Fibroblast of villous mesenchyme (primary cell): ENCODE results near the gene DVL1. TPM values are rescaled to one million over a fixed set of nuclear protein-coding genes. Genes with fewer than 3 reads are reported as not detected.

Experiments
- DNase-seq: peaks from one replicate; pipeline ENCODE4 v3.0.0-alpha.2; 2010; ENCODE audit warnings: low read depth
- H3K4me3 ChIP-seq: 2 replicates; pipeline ENCODE4 v1.5.1; 2011; ENCODE audit warnings: low read depth, mild to moderate bottlenecking, low read length
- CTCF ChIP-seq: IDR thresholded peaks from 2 replicates; pipeline ENCODE4 v1.5.1; 2012; ENCODE audit warnings: low read depth, mild to moderate bottlenecking, low read length; ENCODE audit not compliant: insufficient read depth
- total RNA-seq: library from RNA; depleted of rRNA; stranded (reverse); fragments of >200 nt; gene quantifications from 2 replicates; pipeline ENCODE4 v1.2.3, GENCODE V29; 2012

The DVL1 gene
- total RNA-seq, 1 donor, result 69.5 TPM

DNA sequence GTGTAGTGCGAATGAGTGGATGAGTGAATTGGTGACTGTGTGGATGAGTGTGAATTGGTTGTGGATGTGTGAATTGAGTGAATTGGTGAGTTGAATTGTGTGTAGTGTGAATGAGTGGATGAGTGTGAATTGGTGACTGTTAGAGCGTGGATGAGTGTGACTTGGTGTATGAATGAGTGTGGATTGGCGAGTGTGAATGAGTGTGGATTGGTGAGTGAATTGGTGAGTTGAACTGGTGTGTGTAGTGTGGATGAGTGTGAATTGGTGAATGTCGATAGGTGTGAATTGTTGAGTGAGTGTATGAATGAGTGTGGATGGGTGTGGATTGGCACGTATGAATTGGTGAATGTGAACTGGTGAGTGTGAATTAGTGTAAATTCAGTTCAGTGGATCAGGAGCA lies 18.1 kb upstream of the DVL1 start:
- no peak overlapping the region for H3K4me3 ChIP-seq
- no peak for DNase-seq
- no peak for TF ChIP-seq CTCF

DNA sequence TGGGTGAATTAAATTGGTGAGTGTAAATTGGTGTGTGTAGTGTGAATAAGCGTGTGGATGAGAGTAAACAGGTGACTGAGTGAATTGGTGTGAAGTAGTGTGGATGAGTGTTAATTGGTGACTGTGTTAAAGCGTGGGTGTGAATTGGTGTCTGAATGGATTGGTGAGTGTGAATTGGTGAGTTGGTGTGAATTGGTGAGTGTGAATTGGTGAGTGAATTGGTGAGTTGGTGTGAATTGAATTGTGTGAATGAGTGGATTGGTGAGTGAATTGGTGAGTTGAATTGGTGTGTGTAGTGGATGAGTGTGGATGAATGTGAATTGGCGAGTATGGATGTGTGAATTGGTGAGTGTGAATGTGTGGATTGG lies 17.5 kb upstream of the DVL1 start:
- no peak for TF ChIP-seq CTCF
- no peak for DNase-seq
- H3K4me3 ChIP-seq, result no peak overlapping the region

DNA sequence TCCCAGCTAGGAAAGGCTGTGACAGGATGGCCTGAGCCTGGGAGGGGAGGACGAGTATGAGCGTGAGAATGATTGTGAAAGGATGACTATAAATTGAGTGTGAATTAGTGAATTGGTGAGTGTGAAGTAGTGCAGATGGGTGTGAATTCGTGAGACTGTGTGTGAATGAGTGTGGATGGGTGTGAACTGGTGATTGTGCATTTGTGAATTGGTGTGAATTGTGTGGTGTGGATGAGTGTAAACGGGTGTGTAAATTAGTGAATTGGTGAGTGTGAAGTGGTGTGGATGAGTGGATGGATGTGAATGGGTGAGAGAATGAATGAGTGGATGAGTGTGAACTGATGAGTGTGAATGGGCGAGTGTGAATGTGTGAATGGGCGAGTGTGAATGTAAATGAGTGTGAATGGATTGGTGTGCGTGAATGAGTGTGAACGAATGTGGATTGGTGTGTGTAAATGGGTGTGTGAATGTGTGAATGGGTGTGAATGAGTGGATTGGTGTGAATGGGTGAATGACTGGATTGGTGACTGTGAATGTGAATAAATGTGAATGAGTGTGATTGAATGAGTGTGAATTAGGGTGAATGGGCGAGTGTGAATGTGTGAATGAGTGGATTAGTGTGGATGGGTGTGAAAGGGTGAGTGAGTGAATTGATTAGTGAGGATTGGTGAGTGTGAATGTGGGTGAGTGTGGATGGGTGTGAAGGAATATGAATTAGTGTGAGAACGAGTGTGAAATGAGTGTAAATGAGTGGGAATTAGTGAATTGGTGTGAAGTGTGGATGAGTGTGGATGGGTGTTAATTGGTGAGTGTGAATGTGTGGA lies 16.9 kb upstream of the DVL1 start:
- DNase-seq, result no peak
- H3K4me3 ChIP-seq, result no peak overlapping the region
- TF ChIP-seq CTCF, result no peak

DNA sequence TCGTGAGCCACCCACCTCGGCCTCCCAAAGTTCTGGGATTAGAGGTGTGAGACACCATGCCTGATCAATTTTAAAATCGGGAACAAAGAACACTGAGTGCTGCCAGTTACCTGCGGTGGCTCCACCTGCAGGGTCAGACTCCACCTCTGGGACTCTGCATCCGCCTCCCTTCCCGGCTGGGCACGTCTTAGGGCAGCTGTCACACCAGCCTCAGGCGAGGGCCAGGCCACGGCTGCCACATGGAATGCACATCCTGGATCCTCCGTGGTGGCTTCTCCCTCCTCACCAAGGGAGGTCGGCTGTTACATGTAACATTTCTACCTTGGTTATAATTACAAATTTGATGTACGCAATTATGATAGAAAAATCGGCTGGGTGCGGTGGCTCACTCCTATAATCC lies 15.0 kb upstream of the DVL1 start:
- DNase-seq, result no peak
- no peak overlapping the region for H3K4me3 ChIP-seq
- no peak for TF ChIP-seq CTCF

DNA sequence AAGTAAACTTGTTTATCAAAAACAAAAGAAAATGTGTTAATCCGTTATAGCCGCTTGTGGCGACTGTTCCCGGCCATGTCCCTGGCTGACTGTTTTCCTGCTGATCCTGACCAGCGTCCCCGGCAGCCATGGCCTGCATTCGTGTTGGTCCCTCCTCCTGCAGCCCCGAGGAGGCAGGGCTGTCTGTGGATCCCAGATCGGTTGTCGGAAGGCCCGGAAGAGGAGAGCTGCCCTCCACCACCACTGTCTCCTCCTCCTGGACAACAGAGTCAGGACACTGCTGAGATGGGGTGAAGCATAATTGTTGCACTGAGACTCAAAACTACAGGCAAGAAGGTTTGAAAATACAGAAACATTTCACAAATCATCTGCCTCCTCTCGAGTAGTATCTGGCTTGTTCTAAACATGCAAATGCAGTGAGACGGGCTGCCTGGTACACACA lies 12.8 kb upstream of the DVL1 start:
- TF ChIP-seq CTCF, result peak; percentile 59
- peak; percentile 90 for DNase-seq
- H3K4me3 ChIP-seq, result no peak overlapping the region

GRCh38 chr1:1361233-1361981 lies 12.2 kb upstream of the DVL1 start:
- no peak overlapping the region for H3K4me3 ChIP-seq
- no peak for TF ChIP-seq CTCF
- DNase-seq, result no peak
